NCI-H128 (cell line): ENCODE data around the gene UMODL1.

Source experiments
- DNase-seq: peaks from one replicate; lab custom pipeline; 2025; ENCODE audit not compliant: unreplicated experiment; lab: John Stamatoyannopoulos, UW

UMODL1 gene

DNA sequence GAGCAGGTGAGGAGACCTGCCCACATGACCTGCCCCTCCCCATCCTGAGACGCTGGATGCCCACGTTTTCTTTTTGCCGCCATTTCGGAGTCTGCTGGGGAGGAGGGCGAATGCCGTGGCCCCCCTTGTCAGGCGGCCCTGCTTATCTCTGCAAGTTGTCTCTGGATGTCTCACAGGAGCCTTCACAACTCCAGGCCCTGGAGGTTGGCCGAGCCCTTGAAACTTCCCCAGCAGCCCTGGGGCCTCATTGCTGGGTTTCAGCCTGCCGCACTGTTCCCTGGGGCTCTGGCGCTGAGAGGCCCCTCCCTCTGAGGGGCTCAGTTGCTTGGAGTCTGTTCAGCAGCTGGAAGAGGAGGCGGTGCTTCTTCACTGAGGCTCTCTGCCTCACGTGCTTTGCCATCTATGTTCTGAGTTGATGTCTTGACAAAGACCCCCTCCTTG lies 31.2 kb upstream of the UMODL1 start:
- DNase-seq: no peak

DNA sequence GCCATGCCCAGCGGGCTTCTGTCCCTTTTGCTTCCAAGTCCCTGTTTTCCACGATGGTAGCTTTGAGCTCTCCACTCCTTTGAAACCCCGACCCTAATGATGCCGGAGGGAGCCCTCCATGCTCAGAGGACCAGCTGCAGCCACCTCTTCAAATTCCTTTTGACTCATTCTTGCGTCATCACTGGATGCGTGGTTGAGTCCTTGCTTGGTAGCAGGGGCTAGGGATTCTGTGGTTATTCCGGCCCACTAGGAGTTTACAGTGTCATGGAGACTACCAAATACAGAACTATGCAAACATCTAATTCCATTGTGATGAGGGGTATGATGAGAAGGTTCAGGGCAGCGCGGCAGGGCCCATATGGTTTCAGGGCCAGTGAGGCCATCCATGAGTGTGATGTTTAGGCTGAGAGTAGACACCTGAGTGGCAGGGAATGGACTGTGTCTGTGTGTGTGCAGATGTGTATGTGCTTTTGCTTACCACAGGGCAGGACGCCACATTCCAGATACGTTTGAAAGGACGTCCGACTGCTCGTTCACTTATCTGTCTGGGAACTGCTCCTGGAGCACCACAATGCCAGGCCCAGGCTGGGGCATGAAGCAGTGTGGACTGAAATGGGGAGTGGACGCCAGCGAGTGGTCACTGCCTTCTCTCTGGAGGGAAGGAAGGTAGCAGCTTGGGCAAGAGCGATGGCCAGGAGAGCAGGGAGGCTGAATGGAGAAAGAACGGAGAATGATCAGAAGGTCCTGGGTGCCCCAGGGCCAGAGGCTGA lies 30.5 kb upstream of the UMODL1 start:
- DNase-seq: no peak

DNA sequence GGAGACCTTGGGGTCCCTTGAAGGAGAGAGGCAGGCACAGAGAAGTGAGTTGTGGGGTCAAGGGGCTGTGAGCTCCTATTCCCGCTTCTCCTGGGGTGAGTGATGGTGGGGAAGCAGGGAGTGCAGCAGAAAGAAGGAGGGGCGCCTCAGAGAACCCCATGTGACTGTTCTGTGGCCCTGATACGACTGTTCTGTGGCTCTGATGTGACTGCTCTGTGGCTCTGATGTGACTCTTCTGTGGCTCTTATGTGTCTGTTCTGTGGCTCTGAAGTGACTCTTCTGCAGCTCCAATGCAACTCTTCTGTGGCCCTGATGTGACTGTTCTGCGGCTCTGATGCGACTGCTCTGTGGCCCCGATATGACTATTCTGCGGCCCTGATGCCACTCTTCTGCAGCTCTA lies 29.9 kb upstream of the UMODL1 start:
- DNase-seq: no peak

DNA sequence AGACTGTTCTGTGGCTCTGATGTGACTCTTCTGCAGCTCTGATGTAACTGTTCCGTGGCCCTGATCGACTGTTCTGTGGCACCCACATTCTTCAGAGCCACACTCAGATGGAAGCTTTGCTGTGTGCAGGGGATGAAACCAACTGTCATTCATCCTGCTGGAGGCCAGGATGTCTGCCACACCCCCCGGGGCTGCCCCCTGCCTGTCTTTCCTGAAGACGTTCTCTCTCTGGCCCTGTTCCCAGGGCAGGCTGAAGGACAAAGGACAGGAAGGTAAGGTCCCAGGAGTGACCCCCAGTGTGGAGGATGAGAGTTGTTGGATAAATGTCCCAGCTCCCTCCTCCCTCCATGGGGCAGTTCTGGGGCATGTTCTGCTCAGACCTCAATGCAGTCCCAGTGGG lies 29.4 kb upstream of the UMODL1 start:
- no peak for DNase-seq

DNA sequence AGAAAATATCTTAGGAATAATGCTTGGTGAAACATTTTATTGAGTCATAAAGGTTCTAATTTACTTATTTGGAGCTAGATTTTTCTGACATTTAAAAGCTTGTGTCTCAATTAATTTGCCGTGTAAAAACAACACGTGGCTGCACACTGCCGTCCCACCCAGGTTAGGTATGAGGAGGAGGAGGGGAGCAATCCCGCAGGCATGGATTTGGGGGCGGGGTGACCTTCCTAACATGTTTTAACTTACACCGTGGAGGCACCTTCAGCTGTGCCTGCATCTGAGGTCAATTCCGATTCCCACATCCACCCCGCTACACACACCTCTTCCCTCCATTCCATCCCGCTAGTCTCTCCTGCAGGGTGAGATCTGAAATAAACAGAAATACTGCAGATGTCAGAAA lies 28.5 kb upstream of the UMODL1 start:
- DNase-seq: no peak

DNA sequence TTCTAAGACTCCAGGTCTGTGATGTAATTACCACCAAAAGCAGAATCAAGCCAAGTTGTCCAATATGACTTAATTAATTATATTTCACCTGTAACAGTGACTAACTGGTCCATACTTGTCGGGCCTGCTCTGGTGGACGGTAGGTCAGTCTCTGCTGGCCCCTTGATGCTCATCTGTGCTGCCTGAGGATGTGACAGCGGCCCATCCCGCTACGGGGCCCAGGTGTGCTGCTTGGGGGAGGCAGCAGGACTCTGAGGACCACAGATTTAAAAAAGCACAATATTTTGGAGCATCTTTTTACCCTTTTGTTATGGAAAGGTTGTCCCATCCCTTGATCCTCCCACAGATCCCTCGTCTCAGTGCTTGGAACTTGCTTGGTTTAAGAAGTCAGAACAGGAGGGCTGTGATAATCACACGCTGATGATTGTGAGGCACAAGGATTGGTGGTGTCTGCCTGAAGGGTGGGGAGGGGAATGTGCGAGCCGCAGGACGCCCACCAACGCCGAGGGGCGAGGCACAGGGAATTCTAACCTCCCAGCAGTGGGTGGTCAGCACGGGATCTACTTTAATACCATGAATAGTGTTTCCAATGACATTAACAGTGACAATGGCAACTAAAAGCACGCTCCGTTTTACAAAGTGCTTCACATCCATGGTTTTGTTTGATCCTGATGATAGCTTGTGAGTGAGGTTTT lies 27.8 kb upstream of the UMODL1 start:
- DNase-seq: no peak

DNA sequence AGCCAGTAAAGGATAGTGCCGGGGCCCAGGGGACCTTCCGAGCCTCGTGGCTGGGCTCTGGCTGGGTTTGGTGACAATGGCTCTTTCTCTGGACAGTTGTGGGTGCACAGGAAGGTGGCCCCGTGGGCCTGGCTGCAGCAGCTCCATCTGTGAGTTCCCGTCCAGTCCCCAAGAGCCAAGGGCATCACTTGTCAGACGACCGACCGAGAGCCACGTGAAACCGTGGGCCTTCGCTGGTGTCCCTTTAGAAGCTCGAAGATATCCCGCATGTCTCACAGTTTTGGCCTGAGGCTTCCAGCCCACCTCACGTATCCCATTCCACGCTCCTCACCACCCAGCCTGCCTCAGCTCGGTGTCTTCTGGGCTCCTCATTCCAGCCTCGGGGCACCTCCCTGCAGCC lies 27.2 kb upstream of the UMODL1 start:
- no peak for DNase-seq

DNA sequence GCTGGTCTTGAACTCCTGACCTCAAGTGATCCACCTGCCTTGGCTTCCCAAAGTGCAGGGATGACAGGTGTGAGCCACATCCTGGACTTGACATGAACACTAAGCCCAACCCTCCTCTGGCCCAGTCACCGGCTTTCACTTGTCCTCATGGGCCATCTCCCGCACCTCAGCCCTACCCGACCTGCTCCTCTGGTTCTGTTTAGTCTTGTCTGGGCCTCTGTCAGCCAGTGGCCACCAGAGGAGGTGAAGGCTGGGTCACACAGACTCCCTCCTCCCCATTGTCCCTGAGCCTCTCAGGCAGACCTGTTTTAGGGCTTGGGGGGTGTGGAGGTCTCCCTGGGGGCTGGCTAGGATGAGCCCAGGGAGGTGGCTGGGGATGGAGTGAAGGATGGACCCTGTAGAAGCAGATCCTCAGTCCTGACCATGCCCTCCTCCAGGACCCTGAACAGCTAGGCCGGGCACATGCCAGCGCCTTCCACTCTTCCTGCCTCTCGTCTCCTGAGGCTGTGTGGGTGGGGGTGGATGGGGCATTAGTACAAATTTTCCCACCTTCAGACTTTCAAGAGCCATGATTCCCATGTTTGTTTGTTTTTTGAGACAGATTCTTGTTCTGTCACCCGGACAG lies 26.1 kb upstream of the UMODL1 start:
- DNase-seq: no peak

DNA sequence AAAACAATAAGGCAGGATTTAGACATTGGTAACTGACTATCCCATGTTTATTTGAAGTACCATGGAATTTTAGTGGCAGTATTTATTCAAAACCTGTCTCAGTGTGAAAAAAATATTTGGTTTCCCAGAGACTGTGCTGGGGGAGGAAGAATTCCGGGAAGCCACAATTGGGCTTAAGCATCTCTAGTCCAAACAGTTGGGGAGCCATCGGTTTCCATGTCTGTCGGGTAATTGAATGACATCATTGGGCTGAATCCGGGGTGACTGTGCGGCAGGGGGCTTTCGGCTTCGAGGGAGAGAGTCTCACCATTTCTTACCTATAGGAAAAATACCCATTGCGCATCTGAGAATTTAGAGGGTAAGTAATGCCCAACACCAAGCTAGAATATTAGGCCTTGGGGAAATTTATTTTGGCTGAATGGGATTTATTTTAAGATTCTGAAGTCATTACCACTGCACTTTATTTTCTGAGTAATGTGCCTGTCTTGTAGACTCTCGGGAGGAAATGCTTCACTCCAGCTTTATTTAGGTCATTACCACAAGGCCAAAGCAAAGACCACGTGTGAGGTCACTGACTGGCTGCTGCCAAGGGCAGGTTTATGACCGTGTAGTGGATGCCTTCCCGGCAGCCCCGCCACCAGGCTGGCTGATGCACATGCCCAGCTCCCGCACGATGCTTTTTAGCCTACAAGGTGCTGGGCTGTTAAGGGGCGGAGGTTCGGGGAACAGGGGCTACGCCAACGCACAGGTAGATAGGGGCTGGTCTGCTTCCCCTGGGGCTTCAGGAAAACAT lies 23.1 kb upstream of the UMODL1 start:
- no peak for DNase-seq

DNA sequence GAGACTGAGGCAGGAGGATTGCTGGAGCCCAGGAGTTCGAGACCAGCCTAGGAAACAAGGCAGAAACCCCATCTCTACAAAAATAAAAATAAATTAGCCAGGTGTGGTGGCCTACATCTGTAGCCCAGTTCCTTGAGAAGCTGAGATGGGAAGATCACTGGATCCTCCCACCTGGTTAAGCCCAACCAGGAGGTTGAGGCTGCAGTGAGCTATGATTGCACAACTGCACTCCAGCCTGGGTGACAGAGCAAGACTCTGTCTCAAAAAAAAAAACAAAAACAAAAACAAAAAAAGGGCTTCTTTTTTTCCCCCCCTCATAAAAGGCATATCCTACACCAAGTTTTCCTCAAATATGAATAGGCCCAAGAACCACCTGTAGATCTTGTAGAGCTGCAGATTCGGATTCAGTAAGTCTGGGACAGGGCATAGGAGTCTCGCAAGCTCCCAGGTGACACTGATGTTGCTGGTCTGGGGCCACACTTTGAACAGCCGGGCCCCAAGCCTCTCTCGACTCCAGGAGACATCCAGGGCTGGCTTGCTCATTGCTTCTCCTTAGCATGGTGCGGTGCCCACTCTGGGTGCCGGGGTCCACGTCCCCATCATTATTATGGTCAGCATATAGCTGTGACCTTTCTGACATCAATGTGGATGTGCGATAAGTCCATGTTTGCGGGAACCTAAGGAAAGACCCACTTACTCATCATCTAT lies 22.1 kb upstream of the UMODL1 start:
- no peak for DNase-seq

DNA sequence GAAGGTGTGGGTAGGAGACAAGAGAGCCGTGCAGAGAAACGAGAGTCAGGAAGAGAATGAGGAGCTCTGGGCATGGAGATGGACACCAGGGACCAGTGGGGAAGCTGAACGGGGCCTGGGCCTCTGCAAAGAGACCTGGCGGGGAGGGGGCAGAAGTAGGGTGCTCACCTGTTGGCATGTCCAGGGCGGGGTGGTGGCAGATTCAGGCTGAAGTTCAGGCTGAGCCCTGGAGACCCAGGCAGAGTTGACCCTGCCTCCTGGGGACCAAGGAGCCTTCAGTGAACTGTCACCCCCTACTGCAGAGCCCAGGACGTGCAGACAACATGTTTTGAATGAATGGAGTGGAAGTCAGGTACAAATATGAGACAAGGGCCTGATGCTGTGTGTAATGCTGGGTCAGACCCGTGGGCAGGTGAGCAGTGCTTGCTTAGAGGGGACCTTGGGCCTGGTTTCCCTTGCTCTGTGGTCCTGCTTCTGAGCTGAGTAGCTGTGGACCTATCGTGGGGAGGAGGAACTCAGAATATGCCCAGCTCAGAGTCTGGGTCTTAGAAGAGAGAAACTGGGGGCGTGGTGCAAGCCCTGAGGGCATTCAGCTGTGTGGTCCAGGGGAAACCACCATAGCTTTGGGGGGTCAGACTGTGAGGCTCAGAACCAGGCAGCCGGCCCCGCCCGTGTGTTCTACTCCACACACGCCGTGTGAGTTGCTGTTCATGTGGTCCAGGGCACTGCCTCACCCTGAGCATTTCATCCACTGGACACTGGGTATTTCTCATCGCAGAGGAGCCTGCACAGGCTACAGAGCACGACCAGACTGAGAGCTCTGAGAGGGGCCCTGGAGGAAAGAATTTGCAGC lies 21.3 kb upstream of the UMODL1 start:
- no peak for DNase-seq

DNA sequence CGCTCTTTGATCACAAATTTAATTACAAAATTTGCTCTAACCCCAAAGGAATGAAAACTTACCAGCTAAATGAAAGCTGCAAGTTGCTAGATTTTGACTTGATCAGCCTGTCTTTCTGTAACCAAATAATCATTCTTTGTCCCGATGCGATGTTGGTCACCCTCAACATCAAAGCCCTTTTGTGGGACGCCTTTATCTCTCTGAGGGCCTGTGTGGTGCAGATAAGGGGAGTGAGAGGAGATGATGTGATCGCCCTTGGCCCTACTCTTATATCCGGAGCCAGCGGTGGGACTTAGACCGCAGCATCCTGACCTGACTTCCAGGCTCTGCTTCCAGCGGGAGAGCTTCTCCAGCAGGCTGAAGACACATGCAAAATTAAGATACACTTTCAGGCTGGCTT lies 19.3 kb upstream of the UMODL1 start:
- no peak for DNase-seq

DNA sequence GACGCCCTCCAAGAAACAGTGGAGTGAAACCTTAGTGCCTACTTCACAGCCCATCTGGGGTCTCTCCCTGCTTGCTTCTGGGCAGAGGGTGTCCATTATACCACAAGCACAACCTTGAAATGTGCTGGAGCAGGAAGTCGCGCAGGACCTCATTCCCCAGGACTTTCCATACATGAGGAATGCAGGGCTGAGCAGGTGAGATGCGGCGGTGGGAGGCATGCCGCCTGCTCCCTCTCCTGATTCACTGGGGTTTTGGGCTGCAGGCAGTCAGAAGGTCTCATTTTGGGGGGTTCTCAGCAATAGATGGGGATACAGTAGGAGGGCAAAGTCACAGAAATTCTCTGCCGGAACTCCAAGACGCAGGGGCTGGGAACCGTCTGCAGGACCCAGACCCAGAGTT lies 15.7 kb upstream of the UMODL1 start:
- DNase-seq: no peak

DNA sequence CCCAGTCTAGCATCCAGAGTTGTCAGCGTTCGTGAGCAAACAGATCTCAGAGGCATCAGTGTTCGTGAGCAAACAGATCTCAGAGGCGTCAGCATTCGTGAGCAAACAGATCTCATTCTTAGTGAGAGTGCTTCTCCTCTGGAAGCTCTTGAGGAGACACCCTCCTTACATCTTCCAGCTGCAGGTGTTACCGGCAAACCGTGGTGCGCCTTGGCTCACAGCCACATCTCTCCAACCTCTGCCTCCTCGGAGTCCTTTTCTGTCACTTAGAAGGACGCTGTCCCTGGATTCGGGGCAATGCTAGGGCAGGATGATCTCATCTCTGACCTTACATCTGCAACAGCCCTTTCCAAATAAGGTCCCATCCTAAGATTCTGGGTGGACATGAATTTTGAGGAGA lies 14.6 kb upstream of the UMODL1 start:
- no peak for DNase-seq

DNA sequence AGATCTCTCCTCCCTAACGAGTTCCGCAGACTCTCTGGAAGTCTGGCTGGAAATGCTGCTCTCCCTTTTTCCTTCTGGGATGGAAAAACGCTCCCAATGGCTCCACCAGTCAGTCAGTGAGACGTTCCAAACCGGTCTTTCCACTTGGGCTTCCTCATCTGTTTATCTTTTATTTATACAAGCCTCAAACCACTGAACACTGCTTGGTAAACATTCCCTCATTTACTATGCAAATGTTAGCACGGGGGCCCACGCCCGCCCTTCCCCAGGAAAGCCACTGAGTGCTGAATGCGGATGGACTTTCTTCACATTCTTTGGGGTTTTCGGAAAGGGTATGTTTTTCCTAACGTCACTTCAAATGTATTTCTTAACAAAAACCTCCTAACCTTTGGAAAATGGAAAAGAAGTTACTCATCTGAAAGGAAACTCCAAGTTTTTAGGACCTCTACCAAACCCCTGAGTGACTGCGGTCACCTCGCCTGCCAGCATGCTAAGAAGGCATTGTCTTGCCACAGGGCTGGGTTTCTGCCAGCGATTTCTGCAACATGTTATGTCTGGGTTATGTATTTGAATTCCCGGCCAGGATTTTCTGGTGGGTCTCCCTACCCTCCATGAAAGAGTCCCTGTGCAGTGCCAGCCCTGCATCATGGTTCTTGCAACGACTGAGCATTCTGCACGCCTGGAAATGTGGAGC lies 14.0 kb upstream of the UMODL1 start:
- DNase-seq: peak; percentile 35

DNA sequence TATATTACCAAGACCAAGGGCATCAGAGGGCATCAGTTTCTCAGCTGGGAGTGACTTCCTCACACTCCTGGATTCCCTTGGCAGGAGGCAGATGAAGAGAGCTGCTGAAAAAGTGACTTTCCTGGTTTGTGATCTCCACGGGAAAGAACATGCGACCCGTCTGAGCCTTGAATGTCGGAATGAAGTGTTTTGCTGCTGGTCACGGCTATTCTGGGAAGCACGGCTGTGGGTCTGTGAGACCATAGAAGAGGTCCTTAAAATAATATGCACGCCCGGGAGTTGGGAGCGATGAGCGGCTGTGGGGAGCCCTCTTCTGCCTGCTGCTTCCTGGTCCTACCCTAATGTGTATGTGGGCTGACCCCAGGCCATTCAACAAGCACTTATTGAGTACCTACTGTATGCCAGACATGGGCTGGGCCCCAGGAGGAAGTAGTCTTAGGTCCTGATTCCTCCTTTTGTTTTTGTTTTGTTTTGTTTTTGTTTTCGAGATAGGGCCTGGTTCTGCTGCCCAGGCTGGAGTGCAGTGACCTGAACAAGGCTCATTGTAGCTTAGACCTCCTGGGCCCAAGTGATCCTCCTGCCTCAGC lies 13.2 kb upstream of the UMODL1 start:
- DNase-seq: no peak

DNA sequence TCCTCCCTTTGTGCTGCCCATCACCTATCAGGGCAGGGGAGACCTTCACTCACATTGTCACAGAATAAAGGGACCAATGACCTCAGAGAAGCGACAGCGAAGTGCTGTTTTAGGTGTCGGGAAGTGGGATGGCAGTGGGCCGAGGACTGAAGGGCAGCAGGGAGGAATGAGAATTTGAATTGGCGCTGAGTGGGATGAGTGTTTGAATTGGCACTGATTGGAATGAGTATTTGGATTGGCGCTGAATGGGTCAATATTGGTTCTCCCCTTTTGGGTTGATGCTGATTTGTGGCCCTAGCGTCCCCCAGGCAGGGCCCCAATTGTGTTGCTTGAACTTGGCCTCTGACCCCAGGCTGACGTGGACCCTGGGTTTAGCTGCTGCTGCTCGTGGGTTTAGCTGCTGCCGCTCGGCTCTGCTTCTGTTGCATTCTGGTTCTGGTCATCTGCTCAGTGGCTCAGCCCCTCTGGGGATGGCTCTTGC lies 12.4 kb upstream of the UMODL1 start:
- DNase-seq: no peak

DNA sequence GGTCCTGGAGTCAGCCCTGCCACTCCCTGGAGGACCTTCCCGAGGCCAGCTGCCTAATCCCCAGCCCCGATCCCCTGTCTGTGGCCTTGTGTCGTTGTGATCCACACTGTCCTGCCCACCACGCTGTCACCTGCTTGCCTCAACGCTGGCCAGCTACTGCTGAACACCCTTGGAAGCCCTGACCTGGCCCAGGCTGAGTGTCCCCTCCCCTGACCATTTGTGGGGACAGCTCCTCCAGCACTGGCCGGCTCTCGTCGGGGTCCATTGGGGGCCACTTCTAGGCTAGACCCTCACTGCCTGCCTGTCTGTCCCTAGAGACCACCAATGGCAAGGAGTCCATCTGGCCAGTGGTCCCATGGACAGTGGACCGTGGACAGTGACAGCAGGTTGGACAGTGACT lies 12.0 kb upstream of the UMODL1 start:
- DNase-seq: no peak

DNA sequence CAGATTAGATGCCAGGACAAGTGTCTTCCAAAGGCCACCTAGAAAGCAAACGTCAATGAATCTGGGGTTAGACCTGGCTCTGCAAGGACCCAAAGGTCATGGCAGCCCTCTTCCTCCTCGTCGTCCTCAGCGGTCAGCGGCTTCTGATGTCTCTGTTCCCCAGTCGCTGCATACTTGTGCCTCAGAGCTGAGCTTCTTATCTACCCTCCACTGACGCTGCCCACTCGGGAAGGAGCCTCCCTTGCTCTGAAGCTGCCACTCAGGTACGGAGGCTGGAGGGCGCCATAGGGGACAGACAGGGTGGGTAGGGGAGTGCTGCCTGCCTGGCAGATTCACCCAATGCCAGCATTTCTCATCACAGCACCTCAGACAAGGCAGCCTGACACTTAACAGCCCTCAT lies 11.4 kb upstream of the UMODL1 start:
- DNase-seq: no peak
